Kidney epithelial cell (primary cell): ENCODE data around the gene ZDHHC21. TPM values are rescaled to one million over a fixed set of nuclear protein-coding genes. Genes with fewer than 3 reads are reported as not detected.
"Not testable (repeated sequence)": the region's sequence is repeated elsewhere in the genome, so short reads cannot be mapped to it uniquely, and the experiment has no call there.

Experiments
- DNase-seq: peaks from one replicate; pipeline ENCODE4 v3.0.0-alpha.2; 2010; ENCODE audit warnings: low read depth
- H3K27me3 ChIP-seq: 2 replicates; pipeline ENCODE4 v1.6.0; 2011; ENCODE audit warnings: low read length; ENCODE audit not compliant: control insufficient read depth, insufficient read depth
- H3K36me3 ChIP-seq: 2 replicates; pipeline ENCODE4 v1.5.1; 2011; ENCODE audit warnings: low read length; ENCODE audit not compliant: control insufficient read depth, insufficient read depth
- H3K4me3 ChIP-seq: 2 replicates; pipeline ENCODE4 v1.5.1; 2011; ENCODE audit warnings: low read depth, mild to moderate bottlenecking, control low read depth, low read length
- total RNA-seq: library from RNA; depleted of rRNA; stranded (reverse); fragments of >200 nt; gene quantifications from 2 replicates; pipeline ENCODE4 v1.2.3, GENCODE V29; 2015
- TF ChIP-seq, protein P1 (sequence below): IDR thresholded peaks from 2 replicates; pipeline ENCODE4 v1.5.1; 2011; ENCODE audit warnings: mild to moderate bottlenecking, moderate library complexity, low read length, control low read depth, inconsistent platforms; ENCODE audit not compliant: insufficient read depth, poor library complexity, severe bottlenecking

Gene ZDHHC21
- total RNA-seq, 1 donor from 2014 or later = 7.7 TPM

DNA sequence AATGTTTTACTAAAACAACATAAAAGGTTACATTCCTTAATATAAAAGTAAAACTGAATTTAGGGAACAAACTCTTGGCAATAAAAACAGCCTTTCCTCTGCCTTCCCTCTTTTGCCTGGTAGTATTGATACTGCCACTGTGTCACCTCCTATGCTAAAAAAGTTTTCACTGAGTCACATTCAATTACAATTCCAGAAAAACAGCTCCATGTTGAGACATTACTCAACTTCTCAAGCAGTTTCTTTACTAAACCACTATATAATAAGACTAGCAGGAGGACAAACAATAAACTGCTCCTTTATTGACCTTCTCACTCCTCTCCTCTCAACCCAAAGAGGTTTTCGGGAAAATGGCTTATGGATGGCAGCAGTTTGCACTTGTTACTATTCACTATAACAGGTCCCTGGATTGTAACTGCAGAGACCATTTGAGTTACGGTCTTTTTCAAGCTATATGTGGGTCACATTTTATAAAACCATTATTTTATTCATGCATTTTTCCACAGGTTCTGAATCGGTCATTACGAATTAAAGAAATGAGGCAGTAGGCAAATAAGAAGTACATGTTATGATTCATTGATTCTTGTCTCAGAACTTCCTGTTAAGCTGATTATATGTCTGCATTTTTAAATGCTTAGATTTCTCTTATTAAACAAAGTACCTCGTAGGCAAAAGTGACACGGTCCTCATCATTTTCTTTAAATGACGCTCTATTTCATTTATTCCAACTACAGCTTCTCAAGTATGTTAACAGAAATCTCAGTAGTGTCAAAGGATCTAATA is 2.1 kb downstream of the ZDHHC21 start:
- DNase-seq = no peak
- TF ChIP-seq, protein P1, sequence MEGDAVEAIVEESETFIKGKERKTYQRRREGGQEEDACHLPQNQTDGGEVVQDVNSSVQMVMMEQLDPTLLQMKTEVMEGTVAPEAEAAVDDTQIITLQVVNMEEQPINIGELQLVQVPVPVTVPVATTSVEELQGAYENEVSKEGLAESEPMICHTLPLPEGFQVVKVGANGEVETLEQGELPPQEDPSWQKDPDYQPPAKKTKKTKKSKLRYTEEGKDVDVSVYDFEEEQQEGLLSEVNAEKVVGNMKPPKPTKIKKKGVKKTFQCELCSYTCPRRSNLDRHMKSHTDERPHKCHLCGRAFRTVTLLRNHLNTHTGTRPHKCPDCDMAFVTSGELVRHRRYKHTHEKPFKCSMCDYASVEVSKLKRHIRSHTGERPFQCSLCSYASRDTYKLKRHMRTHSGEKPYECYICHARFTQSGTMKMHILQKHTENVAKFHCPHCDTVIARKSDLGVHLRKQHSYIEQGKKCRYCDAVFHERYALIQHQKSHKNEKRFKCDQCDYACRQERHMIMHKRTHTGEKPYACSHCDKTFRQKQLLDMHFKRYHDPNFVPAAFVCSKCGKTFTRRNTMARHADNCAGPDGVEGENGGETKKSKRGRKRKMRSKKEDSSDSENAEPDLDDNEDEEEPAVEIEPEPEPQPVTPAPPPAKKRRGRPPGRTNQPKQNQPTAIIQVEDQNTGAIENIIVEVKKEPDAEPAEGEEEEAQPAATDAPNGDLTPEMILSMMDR = no peak
- H3K27me3 ChIP-seq = no peaks in the 10 kb centered on the region
- no peaks in the 10 kb centered on the region for H3K36me3 ChIP-seq
- H3K4me3 ChIP-seq = no peak overlapping the region

DNA sequence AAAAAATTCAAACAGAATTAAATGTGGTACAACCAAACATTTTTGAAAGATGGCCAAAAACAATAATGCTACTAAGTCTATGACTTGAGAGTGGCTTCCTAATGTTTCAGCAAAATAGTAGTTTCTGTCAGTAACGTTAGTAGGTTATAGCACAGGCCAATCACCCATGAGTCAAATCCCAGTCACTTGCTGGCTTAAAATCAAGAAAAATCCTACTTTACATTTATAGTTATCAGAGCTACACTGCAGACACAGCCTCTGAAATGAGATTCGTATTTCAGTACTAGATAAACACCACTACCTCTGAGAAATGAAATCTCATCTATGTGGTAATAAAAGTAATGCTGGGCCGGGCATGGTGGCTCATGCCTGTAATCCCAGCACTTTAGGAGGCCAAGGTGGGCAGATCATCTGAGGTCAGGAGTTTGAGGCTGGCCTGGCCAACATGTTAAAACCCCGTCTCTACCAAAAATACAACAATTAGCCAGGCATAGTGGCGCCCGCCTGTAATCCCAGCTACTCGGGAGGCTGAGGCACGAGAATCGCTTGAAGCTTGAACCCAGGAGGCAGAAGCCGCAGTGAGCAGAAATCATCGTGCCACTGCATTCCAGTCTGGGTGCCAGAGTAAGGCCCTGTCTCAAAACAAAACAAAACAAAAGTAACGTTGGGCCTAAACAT is 6.1 kb downstream of the ZDHHC21 start:
- no peaks in the 10 kb centered on the region for H3K27me3 ChIP-seq
- no peak for DNase-seq
- TF ChIP-seq, protein P1 = no peak
- no peak overlapping the region for H3K4me3 ChIP-seq
- no peaks in the 10 kb centered on the region for H3K36me3 ChIP-seq

DNA sequence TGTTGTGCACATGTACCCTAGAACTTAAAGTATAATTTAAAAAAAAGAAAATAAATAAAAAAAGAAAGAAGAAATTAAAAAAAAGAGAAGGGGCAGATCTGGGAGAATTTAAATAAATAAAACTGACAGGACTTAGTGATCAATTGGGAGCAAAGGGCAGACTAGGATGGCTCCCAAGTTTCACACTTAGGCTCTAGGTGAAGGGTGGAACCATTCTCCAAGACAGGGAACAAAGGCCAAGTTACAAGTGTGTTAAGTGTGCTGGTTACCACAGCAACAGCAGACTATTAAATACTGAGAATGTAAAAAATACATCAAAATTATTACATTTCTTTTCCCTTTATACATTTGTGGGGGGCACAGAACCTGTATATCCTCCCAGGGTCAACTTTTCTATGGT is 7.1 kb downstream of the ZDHHC21 start:
- H3K4me3 ChIP-seq = no peak overlapping the region
- no peaks in the 10 kb centered on the region for H3K36me3 ChIP-seq
- TF ChIP-seq, protein P1 = no peak
- H3K27me3 ChIP-seq = no peaks in the 10 kb centered on the region
- no peak for DNase-seq

DNA sequence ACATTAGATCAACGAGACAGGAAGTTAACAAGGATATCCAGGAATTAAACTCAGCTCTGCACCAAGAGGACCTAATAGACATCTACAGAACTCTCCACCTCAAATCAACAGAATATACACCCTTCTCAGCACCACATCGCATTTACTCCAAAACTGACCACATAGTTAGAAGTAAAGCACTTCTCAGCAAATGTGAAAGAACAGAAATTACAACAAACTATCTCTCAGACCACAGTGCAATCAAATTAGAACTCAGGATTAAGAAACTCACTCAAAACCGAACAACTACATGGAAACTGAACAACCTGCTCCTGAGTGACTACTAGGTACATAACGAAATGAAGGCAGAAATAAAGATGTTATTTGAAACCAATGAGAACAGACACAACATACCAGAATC is 10.6 kb downstream of the ZDHHC21 start:
- H3K36me3 ChIP-seq, H3K27me3 ChIP-seq, DNase-seq, H3K4me3 ChIP-seq: not testable (repeated sequence)

DNA sequence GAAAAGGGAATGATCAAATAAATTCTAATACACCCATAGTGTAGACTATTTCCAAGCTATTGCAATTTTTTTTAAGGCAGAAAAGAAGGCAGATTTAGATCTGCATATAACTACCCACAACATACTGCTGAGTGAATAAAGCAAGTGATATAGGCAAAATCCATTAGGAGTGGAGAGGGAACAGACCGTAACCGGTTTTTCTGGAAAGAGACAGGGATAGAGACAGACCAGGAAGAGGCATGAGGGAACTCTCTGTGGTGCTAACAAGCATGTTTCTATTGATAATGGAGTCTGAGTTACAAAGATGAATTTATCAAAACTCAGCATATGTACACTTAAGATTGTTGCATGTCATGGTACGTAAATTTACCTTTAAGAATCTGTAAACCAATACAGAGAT is 14.5 kb downstream of the ZDHHC21 start:
- H3K27me3 ChIP-seq = no peaks in the 10 kb centered on the region
- H3K36me3 ChIP-seq = no peaks in the 10 kb centered on the region
- DNase-seq = no peak
- TF ChIP-seq, protein P1 = no peak
- no peak overlapping the region for H3K4me3 ChIP-seq

DNA sequence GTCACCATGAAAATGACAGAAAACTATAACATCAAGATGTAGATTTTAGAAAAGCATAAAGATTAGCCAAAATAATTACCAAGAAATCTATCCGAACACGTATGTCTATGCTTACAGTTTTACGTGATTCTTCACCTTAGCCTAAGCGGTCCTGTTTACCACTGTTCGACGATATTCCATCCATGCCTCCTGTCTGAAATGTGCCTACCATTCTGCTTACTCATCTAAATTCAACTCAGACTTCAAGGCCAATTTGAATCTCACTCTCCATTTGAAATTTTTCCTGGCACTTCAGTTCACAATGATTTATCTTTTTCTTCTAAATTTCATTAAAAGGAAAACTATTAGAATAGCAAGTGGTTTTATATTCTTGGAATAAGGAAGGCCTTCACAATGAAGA is 15.4 kb downstream of the ZDHHC21 start:
- Histone ChIP-seq H3K27me3 (no peaks in the 10 kb centered on the region), H3K36me3 (no peaks in the 10 kb centered on the region), H3K4me3 (no peak overlapping the region)
- TF ChIP-seq, protein P1 = no peak
- no peak for DNase-seq
